HG03103 (cell line): Measurements from ENCODE around the gene SPDYE1.
"Not testable (repeated sequence)": the region's sequence is repeated elsewhere in the genome, so short reads cannot be mapped to it uniquely, and the experiment has no call there.

ENCODE experiments used
- ATAC-seq: cut with Tn5 transposase; IDR thresholded peaks from one replicate; pipeline ENCODE4 v1.9.1; 2021; ENCODE audit warnings: low read depth; ENCODE audit not compliant: unreplicated experiment

Gene SPDYE1

GRCh38 chr7:43990829-43991228 is 6.9 kb upstream of the SPDYE1 start:
- not testable (repeated sequence) for ATAC-seq

DNA sequence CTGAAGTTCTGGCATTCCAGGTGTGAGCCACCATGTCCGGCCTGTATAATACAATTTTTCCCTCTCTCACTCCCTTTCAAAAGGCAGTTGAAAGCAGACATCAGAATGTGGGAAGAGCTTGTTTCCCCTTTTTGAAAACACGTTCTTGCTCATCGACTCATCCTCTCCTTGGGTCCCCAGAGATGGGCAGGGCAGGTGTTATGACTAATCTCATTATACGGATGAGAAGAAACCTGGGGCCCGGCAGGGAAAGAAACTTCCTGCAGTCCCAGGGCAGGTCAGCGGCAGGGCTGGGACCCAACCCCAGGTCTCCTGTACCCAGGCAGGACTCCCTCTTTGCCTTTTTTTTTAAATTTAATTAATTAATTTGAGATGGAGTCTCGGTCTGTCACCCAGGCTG is 4.8 kb upstream of the SPDYE1 start:
- ATAC-seq: peak; percentile 81

DNA sequence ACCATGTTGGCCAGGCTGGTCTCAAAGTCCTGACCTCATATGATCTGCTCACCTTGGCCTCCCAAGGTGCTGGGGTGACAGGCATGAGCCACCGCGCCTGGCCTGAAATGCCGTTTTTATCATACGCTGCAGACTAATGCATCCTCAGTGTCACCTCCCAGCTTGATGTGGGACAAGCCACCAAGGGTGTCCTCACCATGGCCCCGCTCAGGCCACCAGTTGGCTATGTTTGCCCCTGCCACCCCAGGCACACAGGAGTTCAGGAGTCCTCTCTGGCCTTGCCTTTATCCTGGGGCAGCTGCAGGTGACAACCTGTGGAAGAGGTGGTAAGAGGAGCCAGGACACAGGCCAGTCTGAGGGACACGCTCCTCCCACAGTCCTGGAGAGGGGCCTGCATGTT is 3.0 kb upstream of the SPDYE1 start:
- not testable (repeated sequence) for ATAC-seq

DNA sequence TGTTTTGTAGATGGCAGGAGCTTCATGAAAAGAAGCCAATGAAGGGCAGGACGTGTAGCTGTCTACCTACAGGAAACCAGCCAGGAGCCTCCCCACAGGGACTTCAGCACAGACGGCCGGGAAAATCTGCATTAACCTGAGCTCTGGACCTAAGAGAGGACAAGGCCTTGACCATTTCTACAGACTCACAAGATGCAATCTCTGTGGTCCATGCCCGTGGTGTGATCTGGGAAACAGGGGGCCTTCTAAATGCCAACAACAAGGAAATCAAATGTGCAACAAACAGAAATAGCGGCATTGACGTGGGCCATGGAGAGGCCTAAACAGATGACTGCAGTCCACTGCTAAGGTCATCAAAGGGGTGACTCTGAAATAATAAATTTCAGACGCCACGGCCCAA is 14.4 kb downstream of the SPDYE1 start:
- not testable (repeated sequence) for ATAC-seq

DNA sequence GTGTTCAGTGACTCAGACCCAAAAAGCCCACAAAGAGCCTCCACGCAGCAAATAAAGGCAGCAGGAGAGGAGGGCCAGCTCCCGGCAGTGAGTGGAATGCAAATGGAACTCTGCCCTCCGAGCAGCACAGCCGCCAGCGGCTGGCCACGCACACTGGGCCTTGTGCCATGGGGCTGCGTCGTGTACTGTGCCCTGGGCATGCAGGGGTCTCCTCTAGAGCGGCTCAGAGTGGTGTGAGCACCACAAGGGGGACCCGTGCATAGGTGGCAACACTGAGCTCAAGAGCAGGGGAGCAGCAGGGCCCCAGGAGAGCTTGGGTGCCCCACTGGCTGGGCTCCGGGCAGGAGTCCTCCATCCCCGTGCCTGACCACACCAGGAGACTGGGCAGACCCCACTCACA is 17.4 kb downstream of the SPDYE1 start:
- ATAC-seq: not testable (repeated sequence)

- peak; percentile 93 for ATAC-seq
These were observed 21.4 kb downstream of the SPDYE1 start for GRCh38 chr7:44018857-44019807.

DNA sequence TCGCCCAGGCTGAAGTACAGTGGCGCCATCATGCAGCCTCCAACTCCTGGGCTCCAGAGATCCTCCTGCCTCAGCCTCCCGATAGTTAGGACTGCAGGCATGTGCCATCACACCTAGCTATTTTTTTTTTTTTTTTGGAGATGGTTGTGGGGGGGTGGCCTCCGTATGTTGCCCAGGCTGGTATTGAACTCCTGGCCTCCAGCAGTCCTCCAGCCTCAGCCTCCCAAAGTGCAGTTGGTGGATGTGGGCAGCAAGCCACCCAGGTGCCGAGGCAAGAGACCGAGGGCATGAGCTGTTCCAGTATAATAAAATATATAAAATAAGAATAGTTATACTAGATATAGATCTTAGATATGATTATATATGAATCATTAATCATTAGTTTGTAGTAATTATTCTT is 22.1 kb downstream of the SPDYE1 start:
- ATAC-seq: not testable (repeated sequence)

DNA sequence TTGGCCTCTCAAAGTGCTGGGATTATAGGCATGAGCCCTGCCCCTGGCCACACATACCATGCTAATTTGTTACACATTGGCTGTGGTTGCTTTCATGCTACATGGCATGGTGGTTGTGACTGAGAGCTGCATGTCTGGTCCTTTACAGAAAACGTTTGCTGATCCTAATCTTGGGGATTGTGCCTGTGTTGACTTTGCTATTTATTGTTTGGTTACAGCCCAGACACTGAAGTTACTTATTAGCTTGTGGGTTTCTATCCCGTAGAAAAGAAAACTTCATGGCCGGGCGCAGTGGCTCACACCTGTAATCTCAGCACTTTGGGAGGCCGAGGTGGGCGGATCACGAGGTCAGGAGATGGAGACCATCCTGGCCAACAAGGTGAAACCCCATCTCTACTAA is 24.4 kb downstream of the SPDYE1 start:
- ATAC-seq: not testable (repeated sequence)

DNA sequence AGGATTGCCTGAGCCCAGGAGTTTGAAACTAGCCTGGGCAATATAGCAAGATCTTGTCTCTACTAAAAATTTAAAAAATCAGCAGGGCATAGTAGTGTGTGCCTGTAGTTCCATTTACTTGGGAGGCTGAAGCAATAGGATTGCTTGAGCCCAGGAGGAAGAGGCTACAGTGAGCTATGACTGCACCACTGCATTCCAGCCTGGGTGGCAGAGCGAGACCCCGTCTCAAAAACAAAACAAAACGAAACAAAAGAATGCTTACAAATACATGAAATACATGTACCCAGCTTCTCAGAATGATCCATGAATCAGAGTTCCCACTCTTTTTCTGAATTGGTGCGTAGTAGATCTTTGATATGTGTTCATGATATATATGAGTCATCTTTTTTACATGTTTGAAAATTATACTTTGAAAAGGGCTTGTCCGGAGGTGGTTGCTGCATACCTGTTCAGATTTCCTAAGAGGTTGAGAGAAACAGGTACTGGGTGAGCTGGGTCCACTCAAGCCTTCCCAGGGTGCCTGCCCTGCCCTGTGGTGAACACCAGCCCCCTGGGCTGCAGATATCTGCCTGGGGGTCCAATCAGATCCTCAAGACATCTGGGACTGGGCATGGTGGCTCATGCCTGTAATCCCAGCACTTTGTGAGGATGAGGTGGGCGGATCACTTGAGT is 25.2 kb downstream of the SPDYE1 start:
- ATAC-seq: not testable (repeated sequence)

DNA sequence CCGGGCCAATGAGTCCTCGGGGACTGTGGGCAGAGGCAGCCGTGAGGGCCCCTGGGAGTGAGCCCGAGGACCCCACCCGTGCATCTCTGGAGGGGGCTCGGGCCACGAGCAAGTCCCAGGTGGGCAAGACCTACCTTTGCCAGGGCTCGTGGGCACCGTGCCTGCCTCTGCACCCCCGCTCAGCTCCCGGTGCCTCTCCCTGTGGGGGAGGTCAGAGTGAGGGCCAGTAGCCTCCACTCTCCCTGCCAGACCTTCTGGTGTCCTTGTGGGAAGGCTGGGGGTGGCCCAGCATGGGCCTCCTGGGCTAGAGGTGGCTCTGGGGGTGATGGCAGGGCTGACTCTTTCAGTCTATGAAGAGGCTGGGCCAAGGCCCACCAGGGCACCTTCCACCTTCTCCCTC is 31.7 kb downstream of the SPDYE1 start:
- not testable (repeated sequence) for ATAC-seq

DNA sequence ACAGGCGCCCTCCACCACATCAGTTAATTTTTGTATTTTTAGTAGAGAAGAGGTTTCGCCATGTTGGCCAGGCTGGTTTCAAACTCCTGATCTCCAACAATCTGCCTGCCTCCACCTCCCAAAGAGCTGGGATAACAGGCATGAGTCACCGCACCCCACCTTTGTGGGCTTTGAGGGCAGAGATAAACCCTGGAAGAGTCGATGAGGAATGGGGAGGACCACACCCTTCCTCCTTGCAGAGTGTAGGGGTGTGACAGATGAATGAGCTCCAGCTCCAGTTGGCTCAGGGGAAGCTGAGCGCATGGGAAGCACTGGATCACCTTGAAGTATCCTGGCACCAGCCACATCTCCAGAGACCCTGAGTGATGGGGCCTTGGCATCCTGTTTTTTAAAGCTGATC is 32.3 kb downstream of the SPDYE1 start:
- not testable (repeated sequence) for ATAC-seq

DNA sequence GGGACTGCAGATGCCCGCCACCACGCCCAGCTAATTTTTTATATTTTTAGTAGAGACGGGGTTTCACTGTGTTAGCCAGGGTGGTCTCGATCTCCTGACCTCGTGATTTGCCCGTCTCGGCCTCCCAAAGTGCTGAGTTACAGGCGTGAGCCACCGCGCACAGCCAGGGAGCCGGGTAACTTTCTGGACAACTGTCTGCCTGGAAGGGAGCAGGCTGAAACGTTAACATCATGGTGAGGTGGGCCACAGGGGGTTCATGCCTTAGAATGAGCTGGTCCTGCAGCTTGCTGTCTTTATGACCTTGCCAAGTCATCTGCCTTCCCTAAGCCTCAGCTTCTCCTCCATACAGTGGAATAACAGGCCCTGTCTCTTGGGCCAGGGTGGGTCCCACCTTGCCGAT is 33.6 kb downstream of the SPDYE1 start:
- not testable (repeated sequence) for ATAC-seq

DNA sequence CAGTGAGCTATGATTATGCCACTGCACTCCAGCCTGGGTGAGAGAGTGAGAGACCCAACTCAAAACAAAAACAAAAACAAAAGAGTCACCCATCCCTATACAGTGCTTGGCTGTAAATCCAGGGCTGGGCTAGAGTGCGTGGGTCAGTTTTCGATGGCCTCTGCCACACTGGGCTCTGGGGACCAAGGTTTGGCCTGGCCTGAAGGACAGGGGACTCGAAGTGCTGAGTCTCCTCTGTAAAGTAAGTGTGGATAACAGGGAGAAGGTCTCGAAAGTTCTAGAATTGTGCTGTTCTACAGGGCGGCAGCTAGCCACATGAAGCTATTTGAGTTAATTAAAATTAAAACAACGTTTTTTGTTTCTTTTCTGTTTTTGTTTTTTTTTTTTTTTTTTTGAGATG is 34.3 kb downstream of the SPDYE1 start:
- ATAC-seq: not testable (repeated sequence)

DNA sequence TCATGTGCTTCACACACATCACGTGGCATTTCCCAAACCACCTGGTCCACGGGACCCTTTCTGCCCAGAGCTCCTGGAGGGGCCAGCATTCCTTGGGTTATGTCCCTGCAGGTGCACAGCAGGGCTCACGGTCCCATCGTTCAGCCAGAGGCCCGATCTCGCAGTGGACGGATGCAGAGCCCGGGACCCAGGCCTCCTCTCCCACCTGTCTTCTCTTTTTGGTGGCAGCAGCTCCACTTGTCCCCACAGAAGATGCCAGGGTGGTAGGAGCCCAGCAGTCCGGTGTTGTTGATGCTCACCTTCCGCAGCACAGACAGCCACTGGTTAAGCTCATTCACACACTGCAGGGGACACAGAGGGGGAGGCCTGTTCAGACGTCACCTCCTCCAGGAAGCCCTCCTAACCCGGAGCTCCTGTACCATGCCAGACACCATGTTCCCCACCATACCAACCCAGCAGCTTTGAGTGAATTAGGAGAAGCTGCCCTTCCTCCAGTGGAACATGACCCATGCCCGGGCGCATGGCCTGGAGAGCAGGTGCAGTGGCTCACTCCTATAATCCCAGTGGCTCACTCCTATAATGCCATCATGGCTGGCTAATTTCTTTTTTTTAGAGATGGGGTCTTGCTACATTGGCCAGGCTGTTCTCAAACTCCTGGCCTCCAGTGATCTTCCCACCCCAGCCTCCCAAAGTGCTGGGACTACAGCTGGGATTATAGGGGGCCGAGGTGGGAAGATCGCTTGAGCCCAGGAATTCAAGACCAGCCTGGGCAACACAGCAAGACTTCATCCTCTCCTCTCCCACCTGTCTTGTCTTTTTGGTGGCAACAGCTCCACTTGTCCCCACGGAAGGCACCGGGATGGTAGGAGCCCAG is 36.5 kb downstream of the SPDYE1 start:
- ATAC-seq: not testable (repeated sequence)

DNA sequence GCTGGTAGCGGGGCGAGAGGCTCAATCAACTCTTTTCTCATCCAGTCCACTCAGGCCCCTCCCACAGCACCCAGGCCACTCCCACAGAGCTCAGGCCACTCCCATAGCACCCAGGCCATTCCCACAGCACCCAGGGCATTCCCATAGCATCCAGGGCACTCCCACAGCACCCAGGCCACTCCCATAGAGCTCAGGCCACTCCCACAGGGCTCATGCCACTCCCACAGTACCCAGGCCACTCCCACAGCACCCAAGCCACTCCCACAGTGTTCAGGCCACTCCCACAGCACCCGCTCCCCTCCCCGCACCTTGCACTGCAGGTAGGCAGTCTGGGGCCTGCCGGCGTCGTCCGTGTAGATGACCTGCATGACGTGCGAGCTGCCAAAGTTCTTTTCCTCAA is 38.7 kb downstream of the SPDYE1 start:
- not testable (repeated sequence) for ATAC-seq

DNA sequence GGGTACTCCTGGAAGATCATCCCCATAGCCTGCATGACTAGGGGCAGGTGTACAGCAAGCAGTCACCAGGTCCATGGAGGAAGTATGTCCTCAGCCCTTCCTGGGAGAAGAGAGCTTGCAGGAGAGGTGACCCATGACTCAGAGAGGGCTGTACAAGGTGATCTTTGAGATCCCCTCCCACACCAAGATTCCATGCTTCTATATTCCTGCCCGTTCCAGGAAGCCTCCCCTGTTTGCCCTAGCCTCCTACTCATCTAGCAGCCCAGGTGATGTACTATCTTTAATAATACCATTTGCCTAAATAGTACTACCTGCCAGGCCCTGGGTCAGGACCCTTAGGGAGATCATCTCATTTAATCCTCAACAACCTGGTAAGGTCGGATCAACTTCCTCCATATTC is 40.3 kb downstream of the SPDYE1 start:
- not testable (repeated sequence) for ATAC-seq

GRCh38 chr7:44038553-44038952 is 40.9 kb downstream of the SPDYE1 start:
- not testable (repeated sequence) for ATAC-seq

DNA sequence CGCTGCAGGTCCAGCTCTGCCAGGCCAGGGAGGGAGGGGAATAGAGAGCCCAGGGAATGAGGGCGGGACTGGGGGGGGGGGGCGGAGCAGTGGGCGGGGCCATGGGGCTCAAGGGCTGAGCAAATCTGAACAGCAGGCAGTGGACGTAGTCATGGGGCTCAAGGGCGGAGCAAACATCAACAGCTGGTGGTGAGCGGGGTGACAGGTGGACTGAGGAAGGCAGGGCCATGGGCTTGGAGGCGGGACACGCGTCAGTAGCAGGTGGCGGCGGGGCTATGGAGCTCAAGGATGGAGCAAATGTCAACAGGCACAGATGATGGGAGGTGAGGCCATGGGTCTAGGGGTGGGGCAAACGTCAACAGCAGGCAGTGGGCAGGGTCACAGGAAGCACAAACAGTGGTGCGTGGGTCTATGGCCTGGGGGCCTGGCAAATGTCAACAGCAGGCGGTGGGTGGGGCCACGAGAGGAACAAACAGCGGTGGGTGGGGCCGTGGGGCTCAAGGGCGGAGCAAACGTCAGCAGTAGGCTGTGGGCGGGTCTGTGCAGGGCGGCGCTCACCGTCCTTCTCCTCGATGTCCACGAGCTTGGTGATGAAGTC is 41.4 kb downstream of the SPDYE1 start:
- peak; percentile 54 for ATAC-seq

DNA sequence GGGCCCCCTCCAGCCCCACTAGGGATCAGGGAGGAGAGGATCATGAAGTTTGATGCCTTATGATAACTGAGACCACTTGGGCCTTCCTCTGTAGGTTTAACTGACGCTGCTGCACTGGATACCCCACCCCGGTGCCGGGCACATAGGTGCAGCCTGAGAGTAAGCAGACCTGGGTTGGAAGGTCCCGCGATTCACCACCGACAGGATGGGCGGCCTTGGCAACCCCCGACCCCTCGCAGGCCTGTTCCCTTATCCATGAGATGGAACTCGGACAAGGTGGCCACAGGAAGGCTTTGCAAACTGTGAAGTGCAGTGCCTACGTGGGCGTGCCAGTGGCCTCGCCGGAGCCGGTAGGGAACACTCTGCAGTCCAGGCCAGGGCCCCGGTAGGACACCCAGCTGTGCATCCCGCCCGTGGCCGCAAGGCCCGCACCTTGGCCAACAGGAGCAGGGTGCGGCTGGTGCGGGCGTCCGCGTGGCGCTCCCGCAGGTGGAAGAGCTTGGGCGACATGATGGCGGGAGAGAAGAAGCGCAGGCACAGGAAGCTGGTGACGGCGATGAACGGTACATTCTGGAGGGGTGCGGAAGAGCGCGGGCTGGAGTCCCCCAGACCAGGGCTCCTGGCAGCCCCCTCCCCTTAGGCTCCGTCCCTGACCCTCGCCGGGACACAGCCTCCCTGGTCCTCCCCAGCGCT is 42.2 kb downstream of the SPDYE1 start:
- ATAC-seq: peak; percentile 3

DNA sequence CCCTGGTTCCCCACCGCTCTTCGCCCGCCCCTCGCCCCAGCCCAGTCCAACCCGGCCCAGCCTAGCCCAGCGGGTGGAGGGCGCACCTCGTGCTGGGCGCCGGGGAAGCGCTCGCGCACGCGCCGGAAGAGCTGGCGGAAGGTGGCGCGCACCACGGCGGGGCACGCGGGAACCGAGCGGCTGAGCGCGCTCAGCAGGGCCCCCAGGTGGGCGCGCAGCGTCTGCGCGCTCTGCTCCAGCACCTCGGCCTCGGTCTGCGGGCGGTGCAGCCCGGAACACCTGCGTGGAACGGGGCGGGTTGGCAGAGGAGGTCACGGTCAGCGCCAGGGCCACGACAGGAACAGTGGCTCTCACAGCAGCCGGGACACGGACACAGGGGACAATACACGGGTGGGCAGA is 42.8 kb downstream of the SPDYE1 start:
- peak; percentile 38 for ATAC-seq
